ENCODE measurements around the gene MUCL3.
"Not testable (repeated sequence)": the region's sequence is repeated elsewhere in the genome, so short reads cannot be mapped to it uniquely, and the experiment has no call there.

Gene MUCL3

DNA sequence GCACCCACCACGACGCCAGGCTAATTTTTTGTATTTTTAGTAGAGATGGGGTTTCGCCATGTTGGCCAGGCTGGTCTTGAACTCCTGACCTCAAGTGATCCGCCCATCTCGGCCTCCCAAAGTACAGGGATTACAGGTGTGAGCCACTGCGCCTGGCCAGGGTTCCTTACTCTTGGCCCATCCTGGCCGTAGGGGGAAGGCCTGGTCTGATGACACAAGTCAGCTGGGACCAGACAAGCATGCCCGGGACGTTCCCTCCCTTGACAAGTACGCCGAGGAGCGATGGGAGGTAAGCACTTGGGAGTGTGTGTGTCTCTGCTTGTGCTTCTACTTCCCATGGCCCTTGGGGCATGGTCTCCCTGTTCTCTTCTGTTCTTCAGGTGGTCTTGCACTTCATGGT lies 30.3 kb upstream of the MUCL3 start:
- H3K4me3 ChIP-seq, H3K27ac ChIP-seq: not testable (repeated sequence)

DNA sequence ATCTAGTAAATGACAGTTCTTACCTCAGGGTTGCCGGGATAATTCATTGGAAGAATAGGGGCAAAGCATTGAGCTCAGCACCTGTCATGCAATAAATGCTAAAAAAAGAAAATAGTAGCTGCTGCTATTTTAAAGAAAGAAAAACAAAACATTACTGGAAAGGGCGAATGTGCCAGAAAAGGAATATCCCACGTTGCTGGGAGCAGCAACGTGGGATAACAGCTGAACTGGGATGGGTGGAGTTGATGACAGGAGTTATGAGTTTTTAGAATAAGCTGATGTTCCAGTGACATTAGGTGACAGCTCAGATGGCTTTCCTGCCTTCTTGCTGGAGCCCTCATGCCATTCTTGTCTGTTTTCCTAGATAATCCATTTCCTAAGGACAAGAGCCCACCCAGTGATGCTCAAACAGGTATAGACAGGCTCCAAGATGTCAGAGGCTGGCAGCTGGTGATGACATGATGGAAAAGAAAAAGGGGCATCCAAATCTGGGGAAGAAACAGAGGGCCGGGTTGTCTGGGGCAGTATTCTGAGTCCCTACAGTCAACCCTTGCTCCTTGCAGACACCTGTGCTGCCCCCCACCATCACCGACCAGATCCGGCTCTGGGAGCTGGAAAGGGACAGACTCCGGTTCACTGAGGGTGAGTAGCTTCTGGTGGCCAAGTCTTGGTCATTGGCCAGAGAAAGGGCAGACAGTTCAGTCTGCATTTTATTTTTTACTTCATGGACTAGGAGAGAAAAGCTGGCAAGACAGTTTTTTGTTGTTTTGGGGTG lies 27.8 kb upstream of the MUCL3 start:
- Histone ChIP-seq H3K4me3 (peak overlapping the region in 1 of 7 experiments; percentile 74), H3K27ac (peak overlapping the region in 15 of 21 experiments; percentile 67 to 94 (median 89))

- H3K27ac ChIP-seq, result peak overlapping the region in 20 of 21 experiments; percentile 67 to 94 (median 88)
- peak overlapping the region; percentile 39 to 74 (median 46) for H3K4me3 ChIP-seq
Measured at GRCh38 chr6:30913721-30914075, 27.1 kb upstream of the MUCL3 start.

GRCh38 chr6:30914076-30914853 lies 26.5 kb upstream of the MUCL3 start, which contains the start of gene VARS2:
TSS of gene VARS2 (plus strand) at chr6:30914238. CDS start at chr6:30914837, 599 bp downstream.
- Histone ChIP-seq H3K27ac (peak within 1 kb of the TSS; percentile 67 to 94 (median 87)), H3K4me3 (peak within 1 kb of the TSS; percentile 39 to 74 (median 46))

DNA sequence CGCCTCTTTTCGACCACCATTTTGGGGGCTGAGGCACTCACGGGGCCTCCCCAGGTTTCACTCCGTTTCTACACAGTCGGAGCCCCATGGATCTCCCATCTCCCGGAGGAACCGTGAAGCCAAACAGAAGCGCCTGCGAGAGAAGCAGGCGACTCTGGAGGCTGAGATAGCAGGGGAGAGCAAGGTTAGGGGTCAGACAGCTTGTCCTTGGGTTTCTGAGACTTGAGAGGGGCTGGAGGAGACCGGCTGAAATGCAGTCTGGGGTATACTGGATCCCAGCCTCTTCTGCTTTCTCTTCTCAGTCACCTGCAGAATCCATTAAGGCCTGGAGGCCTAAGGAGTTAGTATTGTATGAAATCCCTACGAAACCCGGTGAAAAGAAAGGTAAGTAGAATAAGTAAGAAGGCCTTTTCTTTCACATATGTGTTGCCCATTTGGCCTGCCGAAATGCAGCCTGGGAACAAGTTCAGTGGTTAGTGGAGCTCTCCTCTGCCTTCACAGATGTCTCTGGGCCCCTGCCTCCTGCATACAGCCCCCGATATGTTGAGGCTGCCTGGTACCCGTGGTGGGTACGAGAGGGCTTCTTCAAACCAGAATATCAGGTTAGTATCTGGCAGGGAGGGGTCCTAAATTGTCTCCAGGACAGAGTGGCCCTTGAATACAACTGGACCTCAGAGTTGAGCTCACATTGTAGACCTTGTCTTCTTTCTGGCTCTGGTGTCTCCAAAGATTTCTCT lies 25.8 kb upstream of the MUCL3 start:
- peak overlapping the region; percentile 39 to 74 (median 46) for H3K4me3 ChIP-seq
- H3K27ac ChIP-seq, result peak overlapping the region; percentile 67 to 94 (median 87)

DNA sequence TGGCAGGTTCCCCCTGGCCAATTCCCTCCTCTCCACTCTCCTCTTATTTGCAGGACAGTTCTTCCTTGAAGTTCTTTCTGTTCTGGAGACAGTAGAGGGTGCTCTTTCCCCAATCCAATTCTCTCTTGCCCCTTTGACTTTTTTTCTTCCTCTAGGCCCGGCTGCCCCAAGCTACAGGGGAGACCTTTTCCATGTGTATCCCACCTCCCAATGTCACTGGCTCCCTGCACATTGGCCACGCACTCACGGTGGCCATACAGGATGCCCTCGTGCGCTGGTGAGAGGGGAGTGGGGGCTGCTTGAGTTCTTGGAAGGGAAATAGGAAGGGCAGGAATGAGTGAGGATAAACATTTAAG lies 25.2 kb upstream of the MUCL3 start:
- peak overlapping the region in 7 of 21 experiments; percentile 42 to 92 (median 84) for H3K27ac ChIP-seq
- H3K4me3 ChIP-seq, result no peak overlapping the region

GRCh38 chr6:30917041-30917440 lies 23.7 kb upstream of the MUCL3 start:
- H3K4me3 ChIP-seq, result no peak overlapping the region
- no peak overlapping the region for H3K27ac ChIP-seq

GRCh38 chr6:30917487-30917886 lies 23.3 kb upstream of the MUCL3 start:
- Histone ChIP-seq H3K27ac (no peak overlapping the region), H3K4me3 (no peak overlapping the region)

- no peak overlapping the region for H3K27ac ChIP-seq
- no peak overlapping the region for H3K4me3 ChIP-seq
Measured at GRCh38 chr6:30918670-30919069, 22.1 kb upstream of the MUCL3 start.

DNA sequence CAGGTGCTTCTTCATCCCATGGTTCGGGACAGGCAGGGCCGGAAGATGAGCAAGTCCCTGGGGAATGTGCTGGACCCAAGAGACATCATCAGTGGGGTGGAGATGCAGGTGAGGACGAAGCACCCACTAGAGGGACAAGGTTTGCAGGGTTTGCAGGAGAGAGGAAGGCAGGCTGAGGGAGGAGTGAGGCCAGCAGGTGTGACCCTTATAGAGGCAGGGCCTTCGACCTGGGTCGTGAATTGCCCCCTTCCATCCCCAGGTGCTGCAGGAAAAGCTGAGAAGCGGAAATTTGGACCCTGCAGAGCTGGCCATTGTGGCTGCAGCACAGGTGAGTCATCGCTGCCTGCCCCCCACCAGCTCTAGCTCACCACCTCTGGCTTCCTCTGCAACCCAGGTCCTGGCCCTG lies 18.3 kb upstream of the MUCL3 start:
- Histone ChIP-seq H3K27ac (no peak overlapping the region), H3K4me3 (no peak overlapping the region)

DNA sequence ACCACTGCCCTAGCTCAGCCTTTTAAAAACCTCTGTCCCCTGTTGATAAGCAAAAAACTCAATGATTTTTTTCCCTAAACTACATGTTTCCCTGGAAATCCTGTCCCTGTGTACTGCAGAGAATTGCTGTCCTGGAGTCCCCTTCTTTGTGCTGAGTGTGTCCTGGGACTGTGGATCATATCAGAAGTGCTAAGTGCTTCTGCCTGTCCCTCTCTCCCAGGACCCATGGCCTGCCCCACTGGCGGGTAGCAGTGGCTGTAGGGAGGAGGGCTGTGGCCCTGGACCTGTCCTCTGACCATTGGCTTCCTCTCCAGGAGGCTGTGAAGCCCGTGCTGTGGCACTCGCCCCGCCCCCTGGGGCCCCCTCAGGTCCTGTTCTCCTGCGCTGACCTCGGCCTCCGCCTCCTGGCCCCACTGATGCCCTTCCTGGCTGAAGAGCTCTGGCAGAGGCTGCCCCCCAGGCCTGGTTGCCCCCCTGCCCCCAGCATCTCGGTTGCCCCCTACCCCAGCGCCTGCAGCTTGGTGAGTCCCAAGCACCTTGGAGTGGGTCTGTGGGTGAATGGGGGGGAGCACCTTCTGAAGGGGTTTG lies 16.6 kb upstream of the MUCL3 start:
- not testable (repeated sequence) for H3K4me3 ChIP-seq, H3K27ac ChIP-seq

DNA sequence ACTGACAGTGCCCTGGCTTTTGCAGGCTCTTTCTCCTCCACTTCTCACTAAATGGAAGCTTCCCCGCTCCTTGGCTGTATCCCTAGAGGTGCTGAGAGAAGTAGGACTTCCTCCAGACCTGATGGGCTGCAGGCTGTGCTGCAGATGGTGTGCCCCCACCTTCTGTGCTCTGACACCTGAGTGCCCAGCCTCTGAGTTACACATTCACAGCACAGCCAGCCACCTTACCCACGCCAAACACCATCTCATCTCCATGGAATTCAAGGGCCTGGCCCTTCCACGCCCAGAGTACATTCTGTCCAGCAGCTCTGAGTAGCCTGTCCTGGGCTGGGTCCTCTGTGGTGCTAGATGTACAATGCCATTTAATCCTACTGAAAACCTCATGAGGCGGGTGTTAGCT lies 14.1 kb upstream of the MUCL3 start:
- no peak overlapping the region for H3K27ac ChIP-seq
- H3K4me3 ChIP-seq, result no peak overlapping the region

GRCh38 chr6:30927080-30927479 lies 13.7 kb upstream of the MUCL3 start:
- not testable (repeated sequence) for H3K4me3 ChIP-seq, H3K27ac ChIP-seq

DNA sequence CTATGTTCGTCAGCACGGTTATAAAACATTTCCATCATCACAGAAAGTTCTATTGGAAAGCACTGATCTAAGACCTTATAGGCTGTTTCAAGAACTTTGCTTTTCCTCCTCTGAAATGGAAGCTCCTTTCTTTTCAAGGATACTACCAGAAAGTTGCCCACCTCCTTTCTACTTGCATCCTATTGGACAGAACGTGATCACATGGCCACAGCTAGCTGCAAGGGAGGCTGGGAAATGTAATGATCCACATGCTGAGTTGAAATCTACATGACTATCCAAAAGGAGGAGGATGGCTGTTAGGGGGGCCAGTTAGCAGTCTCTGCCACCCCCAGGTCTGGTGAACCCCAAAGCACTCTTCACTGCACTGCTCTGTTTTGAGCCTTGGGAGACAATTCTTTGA lies 12.1 kb upstream of the MUCL3 start:
- Histone ChIP-seq H3K4me3 (no peak overlapping the region), H3K27ac (no peak overlapping the region)

DNA sequence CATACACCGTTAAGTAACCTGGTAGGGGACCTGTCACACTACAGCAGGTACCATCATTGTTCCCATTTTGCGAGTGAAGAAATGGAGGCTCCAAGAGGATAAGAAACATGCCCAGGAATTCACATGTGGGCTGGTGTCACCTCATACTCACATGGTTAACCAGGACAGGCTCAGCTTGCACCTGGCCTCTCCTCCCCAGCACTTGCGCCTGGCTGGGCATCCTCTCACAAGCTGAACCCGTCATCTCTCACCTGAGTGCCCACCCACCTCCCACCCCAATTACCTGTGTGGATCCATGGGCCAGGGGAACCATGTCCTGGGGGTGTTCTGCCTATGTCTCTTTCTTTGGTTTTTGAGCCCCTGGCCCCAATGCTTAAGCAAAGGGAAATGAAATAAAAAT lies 10.3 kb upstream of the MUCL3 start:
- no peak overlapping the region for H3K27ac ChIP-seq
- H3K4me3 ChIP-seq, result no peak overlapping the region

DNA sequence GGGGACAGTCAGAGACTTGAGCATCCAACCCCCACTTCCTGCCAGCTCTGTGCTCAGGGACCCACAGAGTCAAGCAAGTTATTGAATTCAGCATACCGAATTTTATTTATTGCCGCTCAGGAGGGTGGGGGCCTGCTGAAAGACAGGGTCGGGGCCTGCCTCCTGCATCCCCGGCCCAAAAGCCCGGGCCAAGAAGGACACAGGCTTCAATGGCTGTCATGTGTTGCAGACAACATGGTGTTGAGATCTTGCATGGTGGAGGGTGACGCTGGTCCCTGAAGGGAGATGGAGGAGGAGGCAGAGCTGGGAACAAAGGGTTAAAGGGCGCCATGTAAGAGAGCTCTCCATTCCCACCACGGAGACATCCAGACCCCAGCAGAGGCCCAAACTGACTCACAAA lies 9.5 kb upstream of the MUCL3 start:
- H3K4me3 ChIP-seq, result no peak overlapping the region
- H3K27ac ChIP-seq, result no peak overlapping the region

GRCh38 chr6:30931969-30932645 lies 8.7 kb upstream of the MUCL3 start, which contains the start of gene SFTA2:
TSS of gene SFTA2 (minus strand) at chr6:30932170. CDS start at chr6:30932096, 74 bp downstream.
- H3K4me3 ChIP-seq, result no peak within 1 kb of the TSS
- no peak within 1 kb of the TSS for H3K27ac ChIP-seq

- Histone ChIP-seq H3K4me3 (no peak overlapping the region), H3K27ac (no peak overlapping the region)
Measured at GRCh38 chr6:30932665-30933365, 8.0 kb upstream of the MUCL3 start.

GRCh38 chr6:30935018-30935417 lies 5.8 kb upstream of the MUCL3 start:
- Histone ChIP-seq H3K4me3 (no peak overlapping the region), H3K27ac (no peak overlapping the region)
